GM18858 (cell line): ENCODE measurements around the gene MT1A.

ENCODE experiments used
- ATAC-seq: cut with Tn5 transposase; IDR thresholded peaks from one replicate; pipeline ENCODE4 v1.9.1; 2021; ENCODE audit not compliant: unreplicated experiment

MT1A gene

GRCh38 chr16:56637814-56638750, at the start of gene MT1A:
TSS of gene MT1A (plus strand) at chr16:56638666. CDS start at chr16:56638739, 73 bp downstream.
- no peak for ATAC-seq

- no peak for ATAC-seq
These were observed 49.7 kb upstream of the MT1A start for GRCh38 chr16:56588781-56589140.

GRCh38 chr16:56589141-56590039, 49.1 kb upstream of the MT1A start, which contains the start of gene MT3:
TSS of gene MT3 (plus strand) at chr16:56589528. CDS start at chr16:56589591, 63 bp downstream.
- ATAC-seq, result no peak

- no peak for ATAC-seq
These were observed 46.9 kb upstream of the MT1A start for GRCh38 chr16:56591377-56592060.

GRCh38 chr16:56593573-56594291, 44.7 kb upstream of the MT1A start:
- ATAC-seq, result no peak

GRCh38 chr16:56594292-56594619, 44.2 kb upstream of the MT1A start:
- ATAC-seq, result no peak

GRCh38 chr16:56600398-56600999, 38.0 kb upstream of the MT1A start:
- ATAC-seq, result no peak

- ATAC-seq, result no peak
These were observed 37.1 kb upstream of the MT1A start for GRCh38 chr16:56601325-56601724.

- no peak for ATAC-seq
These were observed 34.9 kb upstream of the MT1A start for GRCh38 chr16:56603589-56603988.

GRCh38 chr16:56604966-56605365, 33.5 kb upstream of the MT1A start:
- no peak for ATAC-seq

GRCh38 chr16:56605475-56605874, 33.0 kb upstream of the MT1A start:
- ATAC-seq, result no peak

GRCh38 chr16:56606071-56606475, 32.4 kb upstream of the MT1A start:
- no peak for ATAC-seq

GRCh38 chr16:56606476-56607108, 31.9 kb upstream of the MT1A start:
- no peak for ATAC-seq

- no peak for ATAC-seq
These were observed 31.3 kb upstream of the MT1A start for GRCh38 chr16:56607109-56607618.

- ATAC-seq, result no peak
These were observed 30.8 kb upstream of the MT1A start for GRCh38 chr16:56607675-56608042.

GRCh38 chr16:56608043-56608875, 30.2 kb upstream of the MT1A start, which contains the start of gene MT2A:
TSS of gene MT2A (plus strand) at chr16:56608584. CDS start at chr16:56608656, 72 bp downstream.
- ATAC-seq, result peak; percentile 75

- no peak for ATAC-seq
These were observed 29.5 kb upstream of the MT1A start for GRCh38 chr16:56608876-56609462.

GRCh38 chr16:56609463-56609921, 29.0 kb upstream of the MT1A start:
- peak; percentile 39 for ATAC-seq
